Neural progenitor cell (in vitro differentiated cells): ENCODE data around the gene MAN2A1.

Source experiments
- EZH2phosphoT487 ChIP-seq: fragments of 200-600 bp; sonication (generic); IDR thresholded peaks from 2 replicates; pipeline ENCODE4 v1.6.1; 2017; ENCODE audit warnings: antibody characterized with exemption
- TF ChIP-seq, protein P1 (sequence below): fragments of 200-600 bp; sonication (generic); IDR thresholded peaks from 2 replicates; pipeline ENCODE4 v1.5.1; 2017; ENCODE audit warnings: antibody characterized with exemption, mild to moderate bottlenecking

GRCh38 chr5:109855056-109855455, 165.3 kb downstream of the MAN2A1 start:
- TF ChIP-seq, protein P1, sequence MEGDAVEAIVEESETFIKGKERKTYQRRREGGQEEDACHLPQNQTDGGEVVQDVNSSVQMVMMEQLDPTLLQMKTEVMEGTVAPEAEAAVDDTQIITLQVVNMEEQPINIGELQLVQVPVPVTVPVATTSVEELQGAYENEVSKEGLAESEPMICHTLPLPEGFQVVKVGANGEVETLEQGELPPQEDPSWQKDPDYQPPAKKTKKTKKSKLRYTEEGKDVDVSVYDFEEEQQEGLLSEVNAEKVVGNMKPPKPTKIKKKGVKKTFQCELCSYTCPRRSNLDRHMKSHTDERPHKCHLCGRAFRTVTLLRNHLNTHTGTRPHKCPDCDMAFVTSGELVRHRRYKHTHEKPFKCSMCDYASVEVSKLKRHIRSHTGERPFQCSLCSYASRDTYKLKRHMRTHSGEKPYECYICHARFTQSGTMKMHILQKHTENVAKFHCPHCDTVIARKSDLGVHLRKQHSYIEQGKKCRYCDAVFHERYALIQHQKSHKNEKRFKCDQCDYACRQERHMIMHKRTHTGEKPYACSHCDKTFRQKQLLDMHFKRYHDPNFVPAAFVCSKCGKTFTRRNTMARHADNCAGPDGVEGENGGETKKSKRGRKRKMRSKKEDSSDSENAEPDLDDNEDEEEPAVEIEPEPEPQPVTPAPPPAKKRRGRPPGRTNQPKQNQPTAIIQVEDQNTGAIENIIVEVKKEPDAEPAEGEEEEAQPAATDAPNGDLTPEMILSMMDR = no peak
- TF ChIP-seq EZH2phosphoT487 = no peak
